Natural killer cell treated with Interleukin-12 subunit alpha and Interleukin-12 subunit beta and Interleukin-15 and Interleukin-18, amount 100 ng/mL, for 72 hours (primary cell): Measurements from ENCODE around the gene GUK1. TPM values are rescaled to one million over a fixed set of nuclear protein-coding genes. Genes with fewer than 3 reads are reported as not detected.
A peak's percentile ranks its signal among the peaks of the same experiment; 100 is the strongest.
"Not testable (repeated sequence)": the region's sequence is repeated elsewhere in the genome, so short reads cannot be mapped to it uniquely, and the experiment has no call there.

Experiments
- ATAC-seq, 2 donors: fragments of 150-1000 bp; cut with Tn5 transposase in 1 of 2; sonication (Bioruptor Pico), chemical (Tn5 transposase) in 1 of 2; 2 replicates each; pipeline ENCODE4 v1.10.0; 2021
- DNase-seq: peaks from one replicate; pipeline ENCODE4 v3.0.0; 2022; ENCODE audit warnings: low spot score
- H3K27ac Mint-ChIP-seq, 2 donors: 1 replicate in 1 of 2; 2 replicates in 1 of 2; pipeline ENCODE4 v1.8.0; 2022; ENCODE audit warnings: mixed read lengths in 2 of 2, mild to moderate bottlenecking in 1 of 2, moderate library complexity in 1 of 2
- H3K27me3 Mint-ChIP-seq, 2 donors: 1 replicate in 1 of 2; 2 replicates in 1 of 2; pipeline ENCODE4 v1.8.0; 2022; ENCODE audit warnings: mixed read lengths in 2 of 2
- H3K36me3 Mint-ChIP-seq: one replicate; pipeline ENCODE4 v1.8.0; 2022; ENCODE audit warnings: mixed read lengths
- H3K4me1 Mint-ChIP-seq, 2 donors: 1 replicate in 1 of 2; 2 replicates in 1 of 2; pipeline ENCODE4 v1.8.0; 2022; ENCODE audit warnings: low read depth in 2 of 2, mixed read lengths in 2 of 2, mild to moderate bottlenecking in 1 of 2
- H3K4me3 Mint-ChIP-seq: one replicate; pipeline ENCODE4 v1.8.0; 2022; ENCODE audit warnings: mixed read lengths
- H3K9me3 Mint-ChIP-seq: 2 replicates; pipeline ENCODE4 v1.8.0; 2022; ENCODE audit warnings: mixed read lengths
- total RNA-seq, 2 donors: library from RNA; stranded (reverse); gene quantifications; one replicate each; pipeline ENCODE4 v1.2.3, GENCODE V29; 2022

GUK1 gene
- total RNA-seq, 2 donors from 2014 or later, result 296 to 329 TPM

DNA sequence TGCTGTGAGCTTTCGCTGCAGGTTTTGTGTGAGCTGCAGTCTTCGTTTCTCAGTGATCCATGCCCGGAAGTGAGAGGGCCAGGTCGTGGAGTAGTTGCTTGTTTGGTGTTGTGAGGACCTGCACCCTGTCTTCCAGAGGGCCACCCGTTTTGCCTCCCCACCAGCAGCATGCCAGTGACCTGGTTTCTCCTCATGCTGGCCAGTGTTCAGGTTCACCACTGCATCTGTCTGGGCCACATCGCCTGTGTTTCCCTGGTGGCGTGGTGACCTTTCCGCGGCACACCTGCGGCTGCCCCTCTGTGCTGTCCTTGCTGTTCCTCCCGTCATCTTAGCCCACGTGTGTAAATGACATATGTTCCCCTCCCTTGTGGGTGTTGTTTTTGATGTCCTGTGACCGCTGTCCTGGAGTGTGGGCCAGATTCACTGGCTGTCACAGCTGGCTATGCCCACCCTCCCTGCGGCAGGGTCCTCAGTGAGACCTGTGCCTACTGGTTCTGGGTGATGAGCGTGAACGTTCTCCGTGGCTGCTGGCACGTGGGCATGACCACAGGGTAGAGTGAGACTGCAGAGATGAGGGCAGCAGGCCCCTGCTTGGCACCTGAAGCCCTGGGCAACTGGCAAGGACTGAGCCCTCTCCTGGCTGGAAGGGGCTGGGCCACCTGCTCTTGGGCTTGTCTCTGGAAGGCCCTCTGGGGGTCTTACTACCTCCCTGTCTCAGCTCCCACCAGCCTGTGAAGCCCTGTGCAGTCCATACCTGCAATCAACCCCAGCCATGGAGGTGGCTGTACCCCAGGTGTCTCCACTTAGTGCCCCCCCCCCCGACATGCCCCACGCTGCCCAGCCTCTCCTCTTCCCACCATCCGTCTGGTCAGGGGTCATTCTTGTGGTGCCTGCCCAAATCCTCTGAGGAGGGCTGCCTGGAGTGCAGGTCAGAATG lies 32.8 kb downstream of the GUK1 start:
- H3K4me3 Mint-ChIP-seq, result no peak overlapping the region
- no peak for ATAC-seq
- H3K4me1 Mint-ChIP-seq, result peaks cover 7 to 12% of the 10 kb centered on the region in 2 donors
- peak; percentile 51 for DNase-seq
- H3K9me3 Mint-ChIP-seq, result no peaks in the 10 kb centered on the region
- H3K27me3 Mint-ChIP-seq, result no peaks in the 10 kb centered on the region
- H3K36me3 Mint-ChIP-seq, result no peaks in the 10 kb centered on the region
- no peak overlapping the region for H3K27ac Mint-ChIP-seq

DNA sequence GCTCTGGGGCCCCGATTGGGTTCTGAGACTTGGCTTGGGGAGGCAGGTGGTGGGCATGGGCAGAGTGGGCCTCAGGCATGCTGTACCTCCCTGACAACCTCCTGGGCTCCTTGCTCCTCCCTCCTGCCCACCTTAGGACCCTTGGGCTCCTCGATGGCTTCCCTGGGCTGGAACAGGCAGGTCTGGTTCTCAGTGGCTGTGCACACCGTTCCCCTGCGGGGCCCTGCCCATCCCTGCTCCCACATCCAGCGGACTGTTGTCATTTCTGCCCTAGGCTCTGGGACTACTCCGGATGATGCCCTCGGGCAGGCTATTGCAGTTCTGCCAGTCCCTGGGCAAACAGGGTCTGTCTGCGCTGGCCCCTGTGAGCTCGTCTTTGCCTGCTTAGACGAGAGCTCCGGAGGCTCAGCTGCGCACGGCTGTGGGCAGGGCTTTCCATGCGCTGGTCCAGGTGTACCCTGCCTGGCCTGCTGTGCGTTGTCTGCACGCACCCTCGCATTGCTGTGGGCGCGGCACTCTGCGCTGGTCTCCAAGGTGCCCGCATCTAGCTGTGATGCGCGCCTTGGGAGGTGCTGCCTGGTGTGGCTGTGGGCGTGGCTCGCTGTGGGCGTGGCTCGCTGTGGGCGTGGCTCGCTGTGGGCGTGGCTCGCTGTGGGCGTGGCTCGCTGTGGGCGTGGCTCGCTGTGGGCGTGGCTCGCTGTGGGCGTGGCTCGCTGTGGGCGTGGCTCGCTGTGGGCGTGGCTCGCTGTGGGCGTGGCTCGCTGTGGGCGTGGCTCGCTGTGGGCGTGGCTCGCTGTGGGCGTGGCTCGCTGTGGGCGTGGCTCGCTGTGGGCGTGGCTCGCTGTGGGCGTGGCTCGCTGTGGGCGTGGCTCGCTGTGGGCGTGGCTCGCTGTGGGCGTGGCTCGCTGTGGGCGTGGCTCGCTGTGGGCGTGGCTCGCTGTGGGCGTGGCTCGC lies 33.7 kb downstream of the GUK1 start:
- H3K9me3 Mint-ChIP-seq, H3K27me3 Mint-ChIP-seq, H3K4me3 Mint-ChIP-seq, H3K27ac Mint-ChIP-seq, H3K36me3 Mint-ChIP-seq: not testable (repeated sequence)
- ATAC-seq, result peak; percentile 55 to 57
- H3K4me1 Mint-ChIP-seq, result peaks cover 0 to 10% of the 10 kb centered on the region in 2 donors
- peak; percentile 39 for DNase-seq

DNA sequence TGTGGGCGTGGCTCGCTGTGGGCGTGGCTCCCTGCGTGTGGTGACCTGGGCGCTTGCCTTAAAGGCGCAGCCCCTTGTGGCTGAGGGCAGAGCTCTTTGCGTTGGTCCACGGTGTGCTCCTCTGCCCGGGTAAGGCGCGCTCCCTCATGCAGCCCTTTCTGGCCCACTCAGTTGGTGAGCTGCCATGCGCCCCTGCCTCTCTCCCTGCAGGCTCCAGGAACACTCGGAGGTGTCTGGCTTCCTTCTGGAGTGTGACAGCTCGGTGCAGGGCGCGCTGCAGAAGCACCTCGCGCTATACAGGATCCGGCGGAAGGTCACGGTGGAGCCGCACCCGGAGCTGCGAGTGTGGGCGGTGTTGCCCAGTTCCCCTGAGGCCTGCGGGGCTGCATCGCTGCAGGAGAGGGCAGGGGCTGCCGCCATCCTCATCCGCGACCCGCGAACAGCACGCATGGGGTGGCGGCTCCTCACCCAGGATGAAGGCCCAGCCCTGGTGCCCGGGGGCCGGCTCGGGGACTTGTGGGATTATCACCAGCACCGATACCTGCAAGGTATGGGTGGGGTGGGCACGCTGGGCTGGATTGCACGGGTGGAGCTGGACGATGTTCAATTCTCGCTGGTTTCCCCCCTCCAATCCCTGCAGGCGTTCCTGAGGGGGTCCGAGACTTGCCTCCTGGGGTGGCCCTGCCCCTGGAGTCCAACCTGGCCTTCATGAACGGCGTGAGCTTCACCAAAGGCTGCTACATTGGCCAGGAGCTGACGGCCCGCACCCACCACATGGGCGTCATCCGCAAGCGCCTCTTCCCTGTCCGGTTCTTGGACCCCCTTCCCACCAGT lies 34.6 kb downstream of the GUK1 start:
- H3K4me3 Mint-ChIP-seq, result no peak overlapping the region
- ATAC-seq (peak in 1 of 2 donors; percentile 43), DNase-seq (no peak)
- H3K27me3 Mint-ChIP-seq, result no peaks in the 10 kb centered on the region
- no peak overlapping the region for H3K27ac Mint-ChIP-seq
- H3K4me1 Mint-ChIP-seq, result peaks cover 0 to 10% of the 10 kb centered on the region in 2 donors
- H3K36me3 Mint-ChIP-seq, result no peaks in the 10 kb centered on the region
- H3K9me3 Mint-ChIP-seq, result no peaks in the 10 kb centered on the region

DNA sequence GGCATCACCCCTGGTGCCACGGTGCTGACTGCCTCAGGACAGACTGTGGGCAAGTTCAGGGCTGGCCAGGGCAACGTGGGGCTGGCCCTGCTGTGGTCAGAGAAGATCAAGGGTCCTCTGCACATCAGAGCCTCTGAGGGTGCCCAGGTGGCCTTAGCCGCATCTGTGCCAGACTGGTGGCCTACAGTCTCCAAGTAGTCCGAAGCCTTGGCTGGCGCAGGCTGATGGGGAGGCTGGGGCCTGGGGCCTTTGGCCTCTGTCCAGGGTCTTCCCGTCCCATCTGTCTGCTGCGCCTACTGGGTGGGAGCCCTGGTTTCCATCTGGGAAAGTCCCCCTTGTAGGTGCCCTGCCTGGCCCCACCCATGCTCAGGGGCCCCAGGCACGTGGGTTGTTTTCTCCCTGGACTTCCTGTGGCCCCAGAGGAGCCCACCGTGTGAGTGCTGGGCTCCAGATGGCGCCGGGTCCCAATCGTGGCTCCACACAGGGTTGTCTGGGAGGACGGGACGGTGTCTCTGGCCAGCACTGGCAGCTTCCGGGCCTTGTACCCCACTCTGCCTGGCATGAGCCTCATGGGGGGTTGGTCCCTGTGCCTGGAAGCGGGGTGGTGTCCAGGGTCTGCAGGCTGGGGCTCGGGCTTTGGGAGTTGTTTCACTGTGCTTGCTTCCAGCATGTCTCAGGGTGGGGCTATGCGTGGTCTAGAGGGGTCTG lies 35.4 kb downstream of the GUK1 start:
- H3K27me3 Mint-ChIP-seq, result no peaks in the 10 kb centered on the region
- no peaks in the 10 kb centered on the region for H3K36me3 Mint-ChIP-seq
- DNase-seq (peak; percentile 25), ATAC-seq (no peak)
- no peak overlapping the region for H3K27ac Mint-ChIP-seq
- H3K4me1 Mint-ChIP-seq, result peaks cover 0 to 8% of the 10 kb centered on the region in 2 donors
- no peak overlapping the region for H3K4me3 Mint-ChIP-seq
- no peaks in the 10 kb centered on the region for H3K9me3 Mint-ChIP-seq

DNA sequence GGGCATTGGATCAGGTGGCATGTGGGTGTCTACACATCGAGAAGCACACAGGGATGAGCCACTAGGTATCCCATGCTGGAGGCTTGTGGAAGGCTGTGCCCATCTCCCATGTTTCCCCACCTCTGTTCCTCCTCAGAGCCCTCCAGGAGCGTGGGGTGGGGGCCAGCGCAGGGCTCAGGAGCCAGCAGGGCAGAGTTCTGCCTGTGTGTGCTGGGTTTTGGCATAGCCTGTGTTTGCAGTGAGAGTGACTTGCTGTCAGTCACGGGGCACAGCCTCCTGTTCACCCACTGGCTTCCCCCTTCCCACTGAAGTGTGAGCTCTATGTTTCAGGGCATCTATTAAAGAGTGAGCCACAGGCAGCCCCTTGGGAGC lies 35.9 kb downstream of the GUK1 start:
- Mint-ChIP-seq H3K36me3 (no peaks in the 10 kb centered on the region), H3K4me1 (peaks cover 0 to 7% of the 10 kb centered on the region in 2 donors), H3K9me3 (no peaks in the 10 kb centered on the region), H3K27me3 (no peaks in the 10 kb centered on the region), H3K27ac (no peak overlapping the region), H3K4me3 (no peak overlapping the region)
- DNase-seq (no peak), ATAC-seq (no peak)

DNA sequence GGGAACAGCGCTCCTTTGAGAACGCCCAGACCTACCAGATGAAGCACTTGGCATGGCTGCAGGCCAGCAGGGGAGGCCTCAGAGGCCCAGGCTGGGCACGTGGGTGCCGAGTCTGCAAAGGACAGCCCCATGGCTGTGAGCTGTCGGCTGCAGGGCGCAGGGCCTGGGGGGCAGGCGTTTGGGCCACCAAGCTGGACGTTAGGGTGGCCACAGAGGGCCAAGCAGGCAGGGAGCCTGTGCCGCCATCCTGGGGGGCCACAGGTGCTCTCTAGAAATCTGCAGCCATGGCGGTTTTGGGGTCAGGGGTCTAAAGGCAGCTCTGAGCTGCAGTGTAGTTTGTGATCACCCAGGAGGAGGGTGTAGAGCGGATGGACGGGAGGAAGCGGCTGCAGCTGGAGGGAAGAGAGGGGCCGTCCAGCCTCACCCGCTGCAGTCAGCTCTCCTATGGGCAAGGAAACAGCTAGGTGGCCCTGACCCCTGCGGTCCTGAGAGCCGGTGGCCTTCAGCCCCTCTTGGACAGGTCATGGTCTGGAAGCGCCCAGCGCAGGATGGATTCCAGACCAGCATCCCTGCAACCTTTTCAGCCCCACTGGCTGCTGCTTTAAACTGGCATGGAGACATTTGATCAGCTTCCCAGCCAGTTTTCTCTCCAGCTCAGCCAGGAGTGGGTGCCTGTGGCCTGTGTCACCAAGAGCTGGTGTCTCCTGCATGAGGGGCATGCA lies 36.5 kb downstream of the GUK1 start:
- Mint-ChIP-seq H3K27ac (no peak overlapping the region), H3K4me1 (peaks cover 0 to 10% of the 10 kb centered on the region in 2 donors), H3K27me3 (no peaks in the 10 kb centered on the region), H3K9me3 (no peaks in the 10 kb centered on the region), H3K4me3 (no peak overlapping the region), H3K36me3 (no peaks in the 10 kb centered on the region)
- DNase-seq (no peak), ATAC-seq (no peak)

DNA sequence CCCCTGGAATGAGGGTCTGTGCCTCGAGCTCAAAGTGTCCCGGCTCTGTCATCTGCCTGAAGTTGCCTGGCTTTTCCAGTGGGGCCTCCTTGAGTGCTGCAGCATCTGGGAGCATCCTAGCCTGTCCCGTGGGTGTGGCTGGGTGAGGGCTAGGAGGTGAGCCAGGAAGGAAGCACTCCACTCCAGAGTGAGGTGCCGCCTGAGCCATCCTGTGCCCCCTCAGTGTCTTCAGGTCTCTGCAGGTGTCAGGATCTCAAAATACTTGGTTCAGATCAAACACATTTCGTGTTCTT lies 37.0 kb downstream of the GUK1 start:
- H3K36me3 Mint-ChIP-seq, result no peaks in the 10 kb centered on the region
- no peaks in the 10 kb centered on the region for H3K27me3 Mint-ChIP-seq
- H3K4me3 Mint-ChIP-seq, result no peak overlapping the region
- ATAC-seq (no peak), DNase-seq (no peak)
- H3K9me3 Mint-ChIP-seq, result no peaks in the 10 kb centered on the region
- H3K27ac Mint-ChIP-seq, result no peak overlapping the region
- peaks cover 0 to 12% of the 10 kb centered on the region in 2 donors for H3K4me1 Mint-ChIP-seq

DNA sequence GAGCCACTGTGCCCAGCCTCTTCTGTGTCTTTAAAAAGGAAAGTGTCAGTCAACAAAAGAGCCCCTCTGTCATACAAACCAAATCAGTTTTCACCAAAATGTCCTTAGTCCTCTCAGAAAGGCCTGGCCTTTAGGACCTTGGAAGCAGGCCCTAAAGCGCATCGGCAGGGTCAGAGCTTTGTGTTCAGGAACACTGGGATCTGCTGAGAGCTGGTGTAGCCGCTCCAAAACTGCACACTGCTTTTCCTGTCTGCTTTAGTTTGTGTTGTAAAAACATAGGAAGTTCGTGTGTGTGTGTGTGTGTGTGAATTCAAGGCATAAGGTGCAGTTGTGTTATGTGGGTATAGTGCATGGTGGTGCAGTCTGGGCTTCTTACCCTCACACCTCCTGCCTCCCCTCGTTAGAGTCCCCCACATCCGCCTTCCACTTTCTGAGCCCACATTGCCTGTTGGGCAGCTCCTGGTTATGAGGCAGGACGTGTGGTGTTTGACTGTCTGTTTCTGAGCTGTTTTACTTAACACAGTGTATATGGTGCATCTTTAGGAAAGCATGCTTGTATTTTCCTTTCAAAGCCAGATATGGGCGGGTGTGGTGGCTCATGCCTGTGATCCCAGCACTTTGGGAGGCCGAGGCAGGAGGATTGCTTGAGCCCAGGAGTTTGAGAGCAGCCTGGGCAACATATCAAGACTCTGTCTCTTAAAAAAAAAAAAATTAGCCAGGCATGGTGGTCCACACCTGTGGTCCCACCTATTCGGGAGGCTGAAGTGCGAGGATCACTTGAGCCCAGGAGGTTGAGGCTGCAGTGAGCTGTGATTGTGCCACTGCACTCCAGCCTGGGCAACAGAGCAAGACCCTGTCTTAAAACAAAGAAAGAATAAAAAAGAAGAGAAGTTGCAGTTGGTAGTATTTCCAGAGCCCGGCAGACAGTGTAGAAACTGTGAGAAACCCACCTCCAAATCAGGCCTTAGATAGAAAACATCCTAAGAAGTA lies 37.9 kb downstream of the GUK1 start:
- no peak for ATAC-seq
- Mint-ChIP-seq H3K36me3 (no peaks in the 10 kb centered on the region), H3K27ac (peak overlapping the region in 1 of 2 donors; percentile 21), H3K4me1 (peaks cover 0 to 5% of the 10 kb centered on the region in 2 donors), H3K9me3 (no peaks in the 10 kb centered on the region), H3K27me3 (no peaks in the 10 kb centered on the region), H3K4me3 (no peak overlapping the region)
- no peak for DNase-seq

DNA sequence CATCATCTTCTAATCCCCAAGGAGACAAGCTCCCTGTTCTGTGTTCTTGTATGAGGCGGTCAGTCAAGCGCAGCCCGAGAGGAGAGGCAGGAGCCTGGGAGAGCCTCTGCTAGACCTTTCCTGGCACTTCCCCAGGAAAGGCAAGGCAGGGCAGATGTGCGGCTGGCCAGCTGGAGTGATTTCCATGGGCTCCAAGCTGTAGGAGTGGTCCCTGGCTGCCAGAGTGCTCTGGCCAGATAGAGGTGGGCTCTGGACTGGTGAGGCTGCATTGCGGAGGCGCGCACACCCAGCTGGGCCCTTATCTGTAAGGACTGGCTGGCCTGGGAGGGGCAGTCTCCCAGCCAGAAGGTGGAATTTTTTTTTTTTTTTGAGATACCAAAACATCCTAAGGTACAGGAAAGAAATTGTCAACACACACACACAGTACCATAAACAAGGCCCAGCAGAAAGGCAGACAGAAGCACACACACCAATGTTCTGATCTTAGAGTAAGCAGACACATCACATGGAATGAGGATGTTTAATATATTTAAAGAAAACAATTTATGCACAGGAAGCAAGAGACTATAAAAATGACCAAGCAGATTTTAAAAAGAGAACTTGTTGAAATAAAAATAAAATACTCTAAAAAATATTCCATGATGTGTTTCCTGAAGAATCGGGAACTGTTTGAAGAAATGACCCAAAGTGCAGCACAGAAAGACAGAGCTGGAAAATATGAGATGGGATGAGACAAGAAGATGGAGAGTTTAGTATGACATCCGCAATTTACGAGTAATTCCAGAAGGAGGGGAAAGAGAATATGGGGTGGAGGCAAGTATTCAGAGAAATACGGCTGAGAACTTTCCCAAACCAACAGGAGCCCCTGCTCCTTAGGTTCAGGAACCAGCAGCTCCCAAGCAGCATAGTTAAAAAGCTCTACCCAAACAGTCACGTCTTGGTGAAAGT lies 38.9 kb downstream of the GUK1 start:
- Mint-ChIP-seq H3K9me3 (no peaks in the 10 kb centered on the region), H3K4me3 (no peak overlapping the region), H3K27me3 (no peaks in the 10 kb centered on the region), H3K27ac (no peak overlapping the region), H3K36me3 (no peaks in the 10 kb centered on the region), H3K4me1 (peaks cover 0 to 5% of the 10 kb centered on the region in 2 donors)
- DNase-seq, result no peak
- ATAC-seq, result no peak

DNA sequence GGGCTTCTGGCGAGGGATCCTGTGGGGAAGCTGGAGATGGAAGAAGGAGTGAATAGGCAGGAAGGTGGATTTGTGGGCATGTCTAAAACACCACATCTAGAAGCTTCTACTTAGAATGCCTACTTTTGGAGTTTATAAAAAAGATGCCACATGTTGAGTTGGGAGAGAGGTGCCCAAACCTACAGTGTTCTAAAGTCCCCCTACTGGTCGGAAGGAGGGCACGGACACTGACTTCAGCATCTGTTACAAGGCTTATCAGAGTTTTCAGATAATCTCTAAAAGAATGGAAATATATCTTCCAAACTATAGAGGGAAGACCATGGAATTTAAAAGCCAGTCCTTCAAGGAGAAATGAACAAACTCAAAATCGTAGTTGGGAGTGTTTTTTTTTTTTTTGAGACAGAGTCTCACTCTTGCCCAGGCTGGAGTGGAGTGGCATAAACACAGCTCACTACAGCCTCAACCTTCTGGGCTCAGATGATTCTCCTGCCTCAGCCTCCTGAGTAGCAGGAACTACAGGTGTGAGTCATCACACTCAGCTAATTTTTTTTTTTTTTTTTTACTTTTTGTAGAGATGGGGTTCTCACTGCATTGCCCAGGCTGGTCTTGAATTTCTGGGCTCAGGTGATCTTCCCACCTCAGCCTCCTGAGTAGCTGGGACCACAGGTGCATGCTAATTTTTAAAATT lies 40.3 kb downstream of the GUK1 start:
- no peaks in the 10 kb centered on the region for H3K36me3 Mint-ChIP-seq
- H3K9me3 Mint-ChIP-seq, result no peaks in the 10 kb centered on the region
- H3K27ac Mint-ChIP-seq, result no peak overlapping the region
- no peak for DNase-seq
- ATAC-seq, result no peak
- H3K27me3 Mint-ChIP-seq, result no peaks in the 10 kb centered on the region
- peaks cover 0 to 11% of the 10 kb centered on the region in 2 donors for H3K4me1 Mint-ChIP-seq
- H3K4me3 Mint-ChIP-seq, result no peak overlapping the region
